EH (cell line): ENCODE data around the gene PPM1J.
A peak's percentile ranks its signal among the peaks of the same experiment; 100 is the strongest.
"Not testable (repeated sequence)": the region's sequence is repeated elsewhere in the genome, so short reads cannot be mapped to it uniquely, and the experiment has no call there.

Experiments
- DNase-seq: peaks from one replicate; pipeline ENCODE4 v3.0.0-alpha.2; 2015; ENCODE audit warnings: low read depth

Gene PPM1J

GRCh38 chr1:112721294-112721693 lies 6.2 kb upstream of the PPM1J start:
- DNase-seq, result not testable (repeated sequence)

GRCh38 chr1:112720800-112721199 lies 5.7 kb upstream of the PPM1J start:
- DNase-seq, result no peak

GRCh38 chr1:112719706-112720105 lies 4.6 kb upstream of the PPM1J start:
- DNase-seq, result no peak

DNA sequence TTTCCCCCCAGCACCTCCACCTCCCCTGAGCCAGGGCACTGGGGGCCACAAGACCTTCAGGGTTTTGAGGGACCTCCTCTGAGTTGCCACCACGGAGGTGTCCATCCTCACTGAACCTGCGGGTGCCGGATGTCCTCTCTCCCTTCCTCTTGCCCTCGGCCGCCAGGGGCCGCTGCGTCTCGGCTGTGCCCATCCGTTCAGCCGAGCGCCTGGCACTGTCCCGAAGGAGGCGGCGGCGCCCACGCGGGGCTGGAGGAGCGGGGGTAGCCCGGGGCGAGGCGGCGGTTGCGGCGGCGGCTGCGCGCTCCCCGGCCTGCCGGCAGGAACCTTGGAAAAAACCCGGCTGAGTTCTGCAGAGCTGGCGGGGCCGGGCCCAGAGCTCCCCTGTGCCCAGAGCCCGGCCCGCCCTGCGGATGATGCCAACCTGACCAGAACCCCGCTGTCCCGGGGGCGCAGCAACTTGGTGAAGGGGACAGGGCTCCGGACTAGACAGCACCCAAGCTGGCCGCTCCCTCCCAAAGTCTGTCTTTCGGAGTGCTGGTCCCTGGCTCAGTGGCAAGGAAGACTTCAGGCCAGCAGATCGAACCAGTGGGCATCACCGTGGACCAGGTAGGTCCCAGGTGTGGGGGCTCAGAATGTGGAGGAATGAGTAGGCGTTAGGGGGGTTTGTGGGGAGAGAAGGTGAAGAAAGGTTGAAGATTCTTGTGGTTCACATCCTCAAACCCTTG lies 3.7 kb upstream of the PPM1J start:
- DNase-seq, result peak; percentile 78

- DNase-seq, result no peak
Measured at GRCh38 chr1:112717263-112717873, 2.2 kb upstream of the PPM1J start.

- DNase-seq, result peak; percentile 90
Measured at GRCh38 chr1:112716133-112716720, 1.1 kb upstream of the PPM1J start.

GRCh38 chr1:112714313-112715263 lies 544 bp downstream of the PPM1J start:
- DNase-seq, result peak; percentile 19

DNA sequence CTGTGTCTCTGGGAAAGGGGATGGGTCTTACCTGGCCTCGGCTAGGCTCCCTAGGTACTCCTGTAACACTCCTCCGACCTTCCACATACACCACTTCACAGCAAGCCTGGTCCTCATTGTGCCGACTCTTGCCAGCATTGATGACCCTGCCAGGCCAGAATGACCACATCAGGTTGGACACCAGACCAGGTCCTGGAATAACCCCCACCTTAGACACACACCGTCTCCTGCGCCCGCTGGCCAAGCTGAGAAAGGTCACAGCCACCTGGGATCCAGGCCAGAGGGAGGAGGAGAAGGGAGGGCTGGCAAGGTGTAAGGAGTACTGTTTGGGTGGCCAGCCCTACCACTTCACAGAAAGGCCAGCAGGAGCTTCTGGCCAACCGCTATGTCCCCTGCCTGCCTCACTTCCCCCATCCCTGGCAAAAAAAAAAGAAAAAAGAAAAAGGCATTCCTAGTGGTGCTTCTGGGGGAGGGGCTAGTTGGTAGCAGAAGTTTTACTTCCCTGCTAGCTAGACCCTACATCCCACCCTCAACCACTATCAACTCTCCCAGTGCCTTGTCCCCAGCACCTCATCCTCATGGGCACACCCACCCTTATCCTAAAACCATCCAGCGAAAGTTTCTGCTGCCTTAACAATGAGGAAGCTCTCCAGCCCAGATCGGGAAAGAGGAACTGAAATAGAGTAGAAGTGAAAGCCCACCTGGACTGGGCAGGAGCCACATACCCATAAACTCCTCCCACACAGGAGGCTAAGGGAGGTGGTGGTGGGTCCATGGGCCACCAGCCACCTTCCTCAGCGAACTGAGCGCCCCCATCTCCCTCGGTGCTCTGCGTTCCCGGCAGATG lies 1.4 kb downstream of the PPM1J start:
- no peak for DNase-seq

DNA sequence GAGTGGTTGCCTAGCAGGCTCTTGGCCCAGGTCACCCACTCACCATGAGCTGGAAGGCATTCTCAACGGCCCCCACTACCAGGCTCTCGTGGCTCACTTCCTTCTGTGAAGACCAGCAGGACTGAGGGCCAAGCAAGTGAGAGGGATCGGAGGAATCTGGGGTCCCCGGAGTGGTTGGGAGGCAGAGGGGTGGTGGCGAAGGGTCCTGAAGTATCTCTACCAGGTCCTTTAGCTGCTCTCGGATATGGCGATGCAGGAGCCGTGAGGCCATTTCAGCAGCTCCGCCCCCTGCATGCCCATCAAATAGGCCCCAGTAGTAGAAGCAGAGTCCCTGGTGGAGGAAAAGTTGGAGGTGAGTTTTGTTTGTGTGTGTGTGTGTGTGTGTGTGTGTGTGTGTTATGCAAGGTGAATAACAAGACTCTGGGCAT lies 2.4 kb downstream of the PPM1J start:
- DNase-seq, result no peak

DNA sequence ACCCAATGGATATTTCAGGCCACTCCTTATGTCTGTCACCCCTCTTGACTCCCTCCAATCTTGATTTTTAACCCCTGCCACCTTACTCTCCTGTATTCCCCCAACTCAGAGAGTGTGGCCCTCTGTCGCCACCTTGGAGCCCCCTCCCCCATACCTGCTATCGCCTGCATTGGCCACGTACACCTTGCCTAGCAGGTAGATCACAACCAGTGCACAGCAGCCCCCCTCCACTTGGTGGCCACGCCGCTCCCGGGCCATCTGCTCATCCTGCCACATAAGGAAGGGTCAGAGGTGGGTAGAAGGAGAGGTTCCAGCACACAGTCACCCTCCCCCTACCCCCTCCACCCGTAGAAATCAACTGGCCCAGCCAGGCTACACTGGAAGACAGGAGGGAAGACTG lies 2.9 kb downstream of the PPM1J start:
- no peak for DNase-seq

GRCh38 chr1:112711670-112712069 lies 3.5 kb downstream of the PPM1J start:
- no peak for DNase-seq

- DNase-seq, result no peak
Measured at GRCh38 chr1:112711041-112711440, 4.1 kb downstream of the PPM1J start.

DNA sequence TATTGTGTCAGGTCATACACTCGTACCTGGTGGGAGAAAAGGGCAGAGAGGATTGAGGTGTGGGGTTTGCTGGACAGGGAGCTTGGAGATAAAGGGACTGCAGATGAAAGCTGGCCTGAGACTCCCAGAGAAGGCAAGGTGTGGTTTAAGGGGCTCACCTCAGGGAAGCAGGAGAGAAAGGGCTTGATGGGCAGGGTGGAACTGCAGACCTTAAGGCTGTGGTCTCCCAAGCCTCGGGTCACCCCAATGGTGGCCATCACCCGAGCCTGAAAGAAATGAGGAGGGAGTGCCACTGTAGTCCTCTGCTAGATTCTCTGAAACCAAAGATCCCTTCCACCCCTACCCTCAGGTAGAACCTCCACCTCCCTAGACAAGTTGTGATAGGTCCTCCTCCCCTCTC lies 4.5 kb downstream of the PPM1J start:
- DNase-seq, result no peak

DNA sequence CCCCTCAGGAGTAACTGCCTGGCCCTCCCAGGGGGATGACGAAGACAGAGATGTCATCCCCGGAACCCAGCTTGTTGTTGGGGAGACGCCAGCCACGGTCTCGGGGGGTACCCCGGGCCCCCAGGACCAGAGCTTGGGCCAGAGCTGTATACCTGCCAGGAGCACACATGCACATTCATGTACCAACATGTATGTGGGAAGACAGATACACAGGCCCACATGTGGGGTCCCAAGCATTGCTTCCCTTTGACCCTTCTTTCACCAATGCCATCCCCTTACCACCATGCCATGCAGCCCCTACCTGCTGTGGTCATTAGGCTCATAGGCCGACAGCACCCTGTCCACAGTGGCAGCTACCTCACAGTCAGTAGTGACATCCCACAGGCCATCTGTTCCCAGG lies 5.0 kb downstream of the PPM1J start:
- no peak for DNase-seq

DNA sequence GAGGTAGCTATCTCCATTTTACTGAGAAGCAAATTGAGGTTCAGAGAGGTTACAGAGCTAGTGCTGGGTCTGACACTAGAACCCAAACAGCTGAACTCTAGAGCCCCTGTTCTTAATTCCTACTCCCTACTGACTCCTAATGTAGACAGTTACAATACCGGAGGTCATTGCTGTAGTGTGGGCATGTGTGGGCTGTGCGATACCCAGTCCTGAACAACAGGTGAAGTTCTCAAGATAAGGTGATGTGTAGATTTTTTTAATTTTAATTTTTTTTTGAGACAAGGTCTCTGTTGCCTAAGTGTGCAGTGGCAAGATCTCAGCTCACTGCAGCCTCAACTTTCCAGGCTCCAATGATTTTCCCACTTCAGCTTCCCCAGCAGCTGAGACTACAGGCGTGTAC lies 6.6 kb downstream of the PPM1J start:
- DNase-seq, result no peak

- DNase-seq, result no peak
Measured at GRCh38 chr1:112708002-112708448, 7.1 kb downstream of the PPM1J start.

- DNase-seq, result peak; percentile 89
Measured at GRCh38 chr1:112707221-112708001, 7.7 kb downstream of the PPM1J start.

- DNase-seq, result peak; percentile 78
Measured at GRCh38 chr1:112706505-112707220, 8.5 kb downstream of the PPM1J start, which contains the start of gene RHOC. Gene RHOC, minus strand, starts transcription at chr1:112707127. Its CDS starts 3,328 bp downstream, at chr1:112703799.

DNA sequence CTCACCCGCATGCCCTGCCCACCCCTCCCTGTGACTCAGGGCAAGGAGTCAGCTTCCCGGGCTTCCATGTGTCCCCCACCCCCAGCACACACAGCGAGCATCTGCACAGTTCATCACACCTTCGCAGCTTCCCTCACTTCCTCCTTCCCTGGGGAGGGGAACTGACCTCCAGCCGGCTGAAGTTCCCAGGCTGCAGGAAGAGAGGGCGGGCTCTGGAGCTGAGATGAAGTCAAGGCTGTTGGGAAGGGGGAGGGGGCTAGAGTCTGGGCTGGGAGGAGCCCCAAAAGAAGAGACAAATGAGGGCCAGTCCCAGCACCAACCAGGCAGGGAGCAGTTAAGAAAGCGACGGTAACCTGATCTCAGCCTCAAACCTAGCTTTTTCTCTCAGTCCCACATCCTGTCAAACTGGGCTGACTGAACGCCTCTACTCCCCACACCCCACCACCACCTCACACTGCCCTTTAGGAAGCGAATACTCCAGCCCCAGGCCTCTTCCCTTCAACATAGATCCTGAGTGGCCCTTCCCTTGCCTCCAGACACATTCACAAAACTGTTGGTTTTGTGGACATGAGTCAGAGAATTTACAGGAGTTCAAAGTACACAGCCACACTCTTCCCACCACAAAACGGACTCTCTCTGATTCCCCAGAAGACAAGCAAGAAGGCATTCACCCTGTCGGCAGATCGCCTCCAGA lies 10.1 kb downstream of the PPM1J start:
- peak; percentile 99 for DNase-seq
